GM21737 (cell line): ENCODE data around the gene PTPRN2.
"Not testable (repeated sequence)": the region's sequence is repeated elsewhere in the genome, so short reads cannot be mapped to it uniquely, and the experiment has no call there.

ENCODE experiments used
- ATAC-seq: cut with Tn5 transposase; IDR thresholded peaks from one replicate; pipeline ENCODE4 v1.9.1; 2021; ENCODE audit warnings: mild to moderate bottlenecking, moderate library complexity; ENCODE audit not compliant: unreplicated experiment

The PTPRN2 gene

GRCh38 chr7:157733760-157734395, 853.7 kb downstream of the PTPRN2 start:
- not testable (repeated sequence) for ATAC-seq

GRCh38 chr7:157731126-157731525, 856.5 kb downstream of the PTPRN2 start:
- no peak for ATAC-seq

GRCh38 chr7:157730614-157731013, 857.0 kb downstream of the PTPRN2 start:
- ATAC-seq = no peak

- no peak for ATAC-seq
These were observed 858.1 kb downstream of the PTPRN2 start for GRCh38 chr7:157729566-157729965.

GRCh38 chr7:157727964-157728615, 859.5 kb downstream of the PTPRN2 start:
- ATAC-seq = no peak

GRCh38 chr7:157726764-157727163, 860.9 kb downstream of the PTPRN2 start:
- ATAC-seq = no peak

- not testable (repeated sequence) for ATAC-seq
These were observed 862.3 kb downstream of the PTPRN2 start for GRCh38 chr7:157725312-157725711.

GRCh38 chr7:157723205-157723604, 864.4 kb downstream of the PTPRN2 start:
- no peak for ATAC-seq

GRCh38 chr7:157722137-157723060, 865.2 kb downstream of the PTPRN2 start:
- no peak for ATAC-seq

GRCh38 chr7:157721468-157722136, 866.0 kb downstream of the PTPRN2 start:
- no peak for ATAC-seq

GRCh38 chr7:157719705-157720655, 867.6 kb downstream of the PTPRN2 start:
- ATAC-seq = no peak

GRCh38 chr7:157719008-157719682, 868.5 kb downstream of the PTPRN2 start:
- ATAC-seq = no peak

GRCh38 chr7:157718303-157719007, 869.2 kb downstream of the PTPRN2 start:
- ATAC-seq = no peak

GRCh38 chr7:157717211-157718174, 870.1 kb downstream of the PTPRN2 start:
- no peak for ATAC-seq

GRCh38 chr7:157715938-157716280, 871.7 kb downstream of the PTPRN2 start:
- ATAC-seq = no peak

GRCh38 chr7:157715071-157715937, 872.3 kb downstream of the PTPRN2 start:
- no peak for ATAC-seq
